Suprapubic skin (tissue), 4 donors: ENCODE results near the gene SMARCC1.

Experiments
- CTCF ChIP-seq, 2 donors: fragments of 200-600 bp in 1 of 2; fragments of 450-650 bp in 1 of 2; sonication (generic) in 1 of 2; IDR thresholded peaks; one replicate each; pipeline ENCODE4 v1.5.1; 2016 to 2019; ENCODE audit warnings: antibody characterized with exemption in 2 of 2, mild to moderate bottlenecking in 1 of 2, moderate library complexity in 1 of 2
- POLR2A ChIP-seq, 2 donors: fragments of 450-650 bp; IDR thresholded peaks; one replicate each; pipeline ENCODE4 v1.6.1; 2017; ENCODE audit warnings: antibody characterized with exemption in 2 of 2, mild to moderate bottlenecking in 2 of 2, moderate library complexity in 2 of 2
- POLR2AphosphoS5 ChIP-seq, 3 donors: sonication (generic); formaldehyde crosslinking; IDR thresholded peaks; one replicate each; pipeline ENCODE4 v1.6.1; 2017; ENCODE audit warnings: antibody characterized with exemption in 3 of 3

- no peak for TF ChIP-seq POLR2AphosphoS5 (IDR thresholded peaks at IDR 0.05)
- no peak for TF ChIP-seq POLR2A (IDR thresholded peaks at IDR 0.05)
- TF ChIP-seq CTCF (IDR thresholded peaks at IDR 0.05), result no peak
Observed at GRCh38 chr3:47604145-47604544, 177.5 kb downstream of the SMARCC1 start.
